Prostate gland (tissue), 2 donors: Measurements from ENCODE around the gene ARL2.

ENCODE experiments used
- CTCF ChIP-seq, 4 experiments: fragments of 200-600 bp in 2 of 4; fragments of 450-650 bp in 2 of 4; sonication (generic) in 2 of 4; IDR thresholded peaks; 1 replicate in 3 of 4; 2 replicates in 1 of 4; pipeline ENCODE4 v1.5.1; 2016 to 2019; ENCODE audit warnings: antibody characterized with exemption in 4 of 4, mild to moderate bottlenecking in 2 of 4, moderate library complexity in 2 of 4
- POLR2A ChIP-seq: fragments of 450-650 bp; IDR thresholded peaks from one replicate; pipeline ENCODE4 v1.6.1; 2016; ENCODE audit warnings: antibody characterized with exemption, mild to moderate bottlenecking
- POLR2AphosphoS5 ChIP-seq: sonication (generic); formaldehyde crosslinking; IDR thresholded peaks from one replicate; pipeline ENCODE4 v1.6.1; 2017; ENCODE audit warnings: antibody characterized with exemption

- no peak for TF ChIP-seq CTCF (IDR thresholded peaks at IDR 0.05)
- TF ChIP-seq POLR2A = no peak
- no peak for TF ChIP-seq POLR2AphosphoS5
Measured at GRCh38 chr11:65032216-65032615, 18.3 kb downstream of the ARL2 start.
